HepG2 (cell line): ENCODE data around the gene TUBB. TPM values are rescaled to one million over a fixed set of nuclear protein-coding genes. Genes with fewer than 3 reads are reported as not detected.

Source experiments
- ATAC-seq: fragments of 200-7000 bp; cut with Tn5 transposase; 3 replicates; pipeline ENCODE4 v1.9.1; 2020; ENCODE audit warnings: mild to moderate bottlenecking, moderate library complexity
- BruUV-seq: library from RNA; stranded (reverse); fragments of 400-500 nt; replicated peaks from 2 replicates; lab custom pipeline; 2021; lab: Mats Ljungman, UMichigan
- CTCF ChIA-PET: fragments of 300-600 bp; formaldehyde crosslinking; extraction: SDS; loops from one replicate; lab custom pipeline; 2021; ENCODE audit warnings: low total read pairs, inconsistent platforms, low intra/inter-chr PET ratio; lab: Yijun Ruan, JAX
- POLR2A ChIA-PET: fragments of 350-600 bp; sonication (Branson Sonifier 250); formaldehyde crosslinking; loops from one replicate; lab custom pipeline; 2020; ENCODE audit warnings: antibody characterized with exemption, inconsistent platforms; lab: Yijun Ruan, JAX
- DNase-seq: peaks from one replicate; pipeline ENCODE4 v3.0.0-alpha.2; 2015; ENCODE audit warnings: low spot score
- FAIRE-seq: peaks from 3 replicates; lab custom pipeline; 2011; peaks lifted over from hg19 to GRCh38; lab: Jason Lieb, UNC
- H2AFZ ChIP-seq: one replicate; pipeline ENCODE4 v1.6.1; 2011; ENCODE audit warnings: low read length, inconsistent platforms
- H3K27ac ChIP-seq: fragments of 300-600 bp; 3 replicates; pipeline ENCODE4 v1.8.0; 2011; ENCODE audit warnings: mixed run types, mild to moderate bottlenecking, mixed read lengths, low read length, inconsistent platforms; ENCODE audit not compliant: insufficient read depth; ENCODE audit errors: extremely low read length
- H3K27me3 ChIP-seq, 2 experiments: fragments of 200-600 bp in 1 of 2; 2 replicates in 1 of 2; 3 replicates in 1 of 2; pipeline versions ENCODE4 v1.6.0 to v1.8.0; 2011; ENCODE audit warnings: low read length in 2 of 2, mild to moderate bottlenecking in 2 of 2, moderate library complexity in 2 of 2, inconsistent platforms in 1 of 2; ENCODE audit not compliant: insufficient read depth in 2 of 2, control insufficient read depth in 1 of 2
- H3K36me3 ChIP-seq, 2 experiments: fragments of 200-600 bp in 1 of 2; replicated peaks in 1 of 2; 2 replicates in 1 of 2; 3 replicates in 1 of 2; pipeline versions ENCODE4 v1.5.1 to v1.8.0; 2011; ENCODE audit warnings: low read length in 2 of 2, inconsistent platforms in 1 of 2; ENCODE audit not compliant: insufficient read depth in 2 of 2, control insufficient read depth in 1 of 2
- H3K4me1 ChIP-seq: 2 replicates; pipeline ENCODE4 v1.5.1; 2012; ENCODE audit warnings: low read length, inconsistent platforms; ENCODE audit not compliant: insufficient read depth
- H3K4me2 ChIP-seq: 2 replicates; pipeline ENCODE4 v1.6.0; 2011; ENCODE audit warnings: low read depth, low read length, inconsistent platforms
- H3K4me3 ChIP-seq, 3 experiments: fragments of 200-600 bp in 1 of 3; sonication (generic), shearing (Covaris generic) in 1 of 3; replicated peaks in 1 of 3; 2 replicates each; pipeline ENCODE4 v1.5.1; 2011 to 2016; ENCODE audit warnings: low read length in 3 of 3, inconsistent platforms in 2 of 3, low read depth in 2 of 3, mild to moderate bottlenecking in 2 of 3, control low read depth in 1 of 3, mixed read lengths in 1 of 3; ENCODE audit not compliant: insufficient read depth in 1 of 3
- H3K79me2 ChIP-seq: one replicate; pipeline ENCODE4 v1.6.1; 2011; ENCODE audit warnings: low read length, inconsistent platforms; ENCODE audit not compliant: insufficient read depth
- H3K9ac ChIP-seq: 2 replicates; pipeline ENCODE4 v1.6.0; 2011; ENCODE audit warnings: mild to moderate bottlenecking, low read depth, low read length, inconsistent platforms; ENCODE audit not compliant: insufficient read depth
- H3K9me3 ChIP-seq: 2 replicates; pipeline ENCODE4 v1.5.1; 2012; ENCODE audit warnings: mild to moderate bottlenecking, low read length
- H4K20me1 ChIP-seq: 2 replicates; pipeline ENCODE4 v1.6.0; 2011; ENCODE audit warnings: inconsistent platforms, mild to moderate bottlenecking, low read length, moderate library complexity; ENCODE audit not compliant: insufficient read depth
- HNRNPK ChIP-seq: fragments of 200-400 bp; formaldehyde crosslinking; IDR thresholded peaks from 2 replicates; pipeline ENCODE4 v1.6.1; 2018; ENCODE audit warnings: low read length, low read depth, moderate library complexity, mild to moderate bottlenecking; ENCODE audit not compliant: poor library complexity, severe bottlenecking
- ZBTB8A ChIP-seq: sonication (generic); formaldehyde crosslinking; IDR thresholded peaks from 2 replicates; pipeline ENCODE4 v1.4.0; 2020; ENCODE audit warnings: mild to moderate bottlenecking, low read depth, missing genetic modification reagents, borderline replicate concordance
- WGBS: methylation state at CpG from one replicate; pipeline ENCODE4 v1.1.6; 2017; ENCODE audit warnings: low lambda C conversion rate; 5-methylcytosine and 5-hydroxymethylcytosine counted together
- in situ Hi-C: cut with HindIII; loops from 2 replicates; pipeline ENCODE4 v1.10.0; 2017; ENCODE audit warnings: low pct_unique_long_range_greater_than_20kb; ENCODE audit not compliant: extremely low pct_ligation_motif_present
- intact Hi-C: fragments of 100-400 bp; cut with micrococcal nuclease; formaldehyde crosslinking; loops from one replicate; pipeline ENCODE4 v1.10.0; 2022; ENCODE audit not compliant: unreplicated experiment
- polyA plus RNA-seq, 8 experiments: library from polyadenylated mRNA; depleted of rRNA in 3 of 8; stranded (reverse) in 7 of 8; unstranded in 1 of 8; fragments of >200 nt; fragmentation: Illumina TruSeq in 4 of 8; extraction: Trizol in 4 of 8; gene quantifications; 2 replicates each; pipeline versions ENCODE4 v1.2.1 to v1.2.3, GENCODE V29; 2011 to 2016; ENCODE audit warnings: low read depth in 4 of 8, missing spikeins in 1 of 8, mixed read lengths in 1 of 8; ENCODE audit not compliant: insufficient read depth in 1 of 8
- total RNA-seq, 5 experiments: library from RNA; depleted of rRNA; stranded (reverse); fragments of >200 nt; fragmentation: Illumina TruSeq; extraction: Trizol; gene quantifications; 2 replicates each; pipeline ENCODE4 v1.2.3, GENCODE V29; 2016; ENCODE audit warnings: low read depth in 1 of 5
- TF ChIP-seq, protein P1 (sequence below): sonication (generic); formaldehyde crosslinking; IDR thresholded peaks from 2 replicates; pipeline ENCODE4 v1.4.0; 2020; ENCODE audit warnings: missing genetic modification reagents
- TF ChIP-seq, protein P2 (sequence below): sonication (generic); formaldehyde crosslinking; IDR thresholded peaks from 2 replicates; pipeline ENCODE4 v1.4.0; 2020; ENCODE audit warnings: missing genetic modification reagents
- TF ChIP-seq, protein P3 (sequence below): sonication (generic); formaldehyde crosslinking; IDR thresholded peaks from 2 replicates; pipeline ENCODE4 v1.5.0; 2020; ENCODE audit warnings: mild to moderate bottlenecking, missing genetic modification reagents, borderline replicate concordance

TUBB gene
- total and polyA plus RNA-seq, 2 of the 13 experiments (the other 11 are each of a cell fraction or from before 2014, with no cell fraction given) = 911 to 1,163 TPM

DNA sequence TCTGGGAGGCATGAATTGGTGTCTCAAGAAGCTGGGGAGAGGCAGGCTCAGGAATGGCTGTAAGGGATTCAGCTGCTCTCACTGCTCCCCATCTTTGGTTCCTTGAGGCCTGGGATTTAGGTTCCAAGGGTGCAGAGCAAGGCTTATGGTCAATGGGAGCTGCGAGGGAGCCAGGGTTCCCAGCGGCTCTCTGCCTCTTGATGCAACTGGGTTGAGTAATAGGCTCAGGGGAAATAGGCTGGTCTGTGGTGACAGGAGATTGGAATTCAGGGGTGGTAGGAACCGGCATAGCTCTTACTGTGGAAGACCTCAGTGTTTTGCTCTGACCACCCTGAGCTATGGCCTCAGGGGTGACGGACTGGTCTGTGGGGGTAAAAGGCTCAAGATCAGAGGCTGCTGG is 16.3 kb upstream of the TUBB start:
- POLR2A ChIA-PET = interaction anchor here (1.0 to 1.8 kb wide), 3 partner anchors 9 to 13 kb away, joined by 4 to 18 read pairs (median 6); partner anchors contain the start of gene MDC1

More for the DNA sequence above, 16.3 kb upstream of the TUBB start:
- Histone ChIP-seq H4K20me1 (no peaks in the 10 kb centered on the region), H3K9me3 (no peaks in the 10 kb centered on the region), H3K9ac (no peak overlapping the region), H3K27ac (no peak overlapping the region), H3K36me3 (peaks cover 2 to 49% of the 10 kb centered on the region in 2 experiments), H3K4me3 (no peak overlapping the region), H2AFZ (no peak overlapping the region), H3K4me1 (0 out of 2 replicates have a peak, but pooled peaks cover 6% of the 10 kb centered on the region), H3K4me2 (no peak overlapping the region), H3K79me2 (no peaks in the 10 kb centered on the region), H3K27me3 (no peaks in the 10 kb centered on the region)
- no TSS peak for BruUV-seq
- intact Hi-C loops (no loop called here), in situ Hi-C loops (no loop called here)
- DNase-seq = no peak
- CTCF ChIA-PET = no interaction called here
- TF ChIP-seq HNRNPK (no peak), ZBTB8A (CRISPR knock-in tag) (no peak)
- TF ChIP-seq, protein P1, sequence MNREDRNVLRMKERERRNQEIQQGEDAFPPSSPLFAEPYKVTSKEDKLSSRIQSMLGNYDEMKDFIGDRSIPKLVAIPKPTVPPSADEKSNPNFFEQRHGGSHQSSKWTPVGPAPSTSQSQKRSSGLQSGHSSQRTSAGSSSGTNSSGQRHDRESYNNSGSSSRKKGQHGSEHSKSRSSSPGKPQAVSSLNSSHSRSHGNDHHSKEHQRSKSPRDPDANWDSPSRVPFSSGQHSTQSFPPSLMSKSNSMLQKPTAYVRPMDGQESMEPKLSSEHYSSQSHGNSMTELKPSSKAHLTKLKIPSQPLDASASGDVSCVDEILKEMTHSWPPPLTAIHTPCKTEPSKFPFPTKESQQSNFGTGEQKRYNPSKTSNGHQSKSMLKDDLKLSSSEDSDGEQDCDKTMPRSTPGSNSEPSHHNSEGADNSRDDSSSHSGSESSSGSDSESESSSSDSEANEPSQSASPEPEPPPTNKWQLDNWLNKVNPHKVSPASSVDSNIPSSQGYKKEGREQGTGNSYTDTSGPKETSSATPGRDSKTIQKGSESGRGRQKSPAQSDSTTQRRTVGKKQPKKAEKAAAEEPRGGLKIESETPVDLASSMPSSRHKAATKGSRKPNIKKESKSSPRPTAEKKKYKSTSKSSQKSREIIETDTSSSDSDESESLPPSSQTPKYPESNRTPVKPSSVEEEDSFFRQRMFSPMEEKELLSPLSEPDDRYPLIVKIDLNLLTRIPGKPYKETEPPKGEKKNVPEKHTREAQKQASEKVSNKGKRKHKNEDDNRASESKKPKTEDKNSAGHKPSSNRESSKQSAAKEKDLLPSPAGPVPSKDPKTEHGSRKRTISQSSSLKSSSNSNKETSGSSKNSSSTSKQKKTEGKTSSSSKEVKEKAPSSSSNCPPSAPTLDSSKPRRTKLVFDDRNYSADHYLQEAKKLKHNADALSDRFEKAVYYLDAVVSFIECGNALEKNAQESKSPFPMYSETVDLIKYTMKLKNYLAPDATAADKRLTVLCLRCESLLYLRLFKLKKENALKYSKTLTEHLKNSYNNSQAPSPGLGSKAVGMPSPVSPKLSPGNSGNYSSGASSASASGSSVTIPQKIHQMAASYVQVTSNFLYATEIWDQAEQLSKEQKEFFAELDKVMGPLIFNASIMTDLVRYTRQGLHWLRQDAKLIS = no peak
- TF ChIP-seq, protein P2, sequence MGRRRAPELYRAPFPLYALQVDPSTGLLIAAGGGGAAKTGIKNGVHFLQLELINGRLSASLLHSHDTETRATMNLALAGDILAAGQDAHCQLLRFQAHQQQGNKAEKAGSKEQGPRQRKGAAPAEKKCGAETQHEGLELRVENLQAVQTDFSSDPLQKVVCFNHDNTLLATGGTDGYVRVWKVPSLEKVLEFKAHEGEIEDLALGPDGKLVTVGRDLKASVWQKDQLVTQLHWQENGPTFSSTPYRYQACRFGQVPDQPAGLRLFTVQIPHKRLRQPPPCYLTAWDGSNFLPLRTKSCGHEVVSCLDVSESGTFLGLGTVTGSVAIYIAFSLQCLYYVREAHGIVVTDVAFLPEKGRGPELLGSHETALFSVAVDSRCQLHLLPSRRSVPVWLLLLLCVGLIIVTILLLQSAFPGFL (CRISPR knock-in tag) = no peak
- TF ChIP-seq, protein P3, sequence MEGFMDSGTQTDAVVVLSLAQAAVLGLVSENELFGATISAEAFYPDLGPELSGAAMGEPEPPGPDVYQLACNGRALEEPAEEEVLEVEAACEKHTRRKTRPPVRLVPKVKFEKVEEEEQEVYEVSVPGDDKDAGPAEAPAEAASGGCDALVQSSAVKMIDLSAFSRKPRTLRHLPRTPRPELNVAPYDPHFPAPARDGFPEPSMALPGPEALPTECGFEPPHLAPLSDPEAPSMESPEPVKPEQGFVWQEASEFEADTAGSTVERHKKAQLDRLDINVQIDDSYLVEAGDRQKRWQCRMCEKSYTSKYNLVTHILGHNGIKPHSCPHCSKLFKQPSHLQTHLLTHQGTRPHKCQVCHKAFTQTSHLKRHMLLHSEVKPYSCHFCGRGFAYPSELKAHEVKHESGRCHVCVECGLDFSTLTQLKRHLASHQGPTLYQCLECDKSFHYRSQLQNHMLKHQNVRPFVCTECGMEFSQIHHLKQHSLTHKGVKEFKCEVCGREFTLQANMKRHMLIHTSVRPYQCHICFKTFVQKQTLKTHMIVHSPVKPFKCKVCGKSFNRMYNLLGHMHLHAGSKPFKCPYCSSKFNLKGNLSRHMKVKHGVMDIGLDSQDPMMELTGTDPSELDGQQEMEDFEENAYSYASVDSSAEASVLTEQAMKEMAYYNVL (CRISPR knock-in tag) = no peak
- WGBS = 89% methylated on average over 4 of the region's 4 CpGs
- no peak for FAIRE-seq
- ATAC-seq = no peak
